OCI-LY3 (cell line): ENCODE measurements around the gene ABHD17C.

Experiments used
- EZH2phosphoT487 ChIP-seq: fragments of 200-600 bp; shearing (Covaris generic); IDR thresholded peaks from 2 replicates; pipeline ENCODE4 v1.6.1; 2018; ENCODE audit warnings: antibody characterized with exemption, mixed run types, low read depth
- TF ChIP-seq, protein P1 (sequence below): fragments of 200-600, 300-600 bp; sonication (generic); IDR thresholded peaks from 2 replicates; pipeline ENCODE4 v1.5.1; 2014; ENCODE audit warnings: antibody characterized with exemption, low read length, low read depth

DNA sequence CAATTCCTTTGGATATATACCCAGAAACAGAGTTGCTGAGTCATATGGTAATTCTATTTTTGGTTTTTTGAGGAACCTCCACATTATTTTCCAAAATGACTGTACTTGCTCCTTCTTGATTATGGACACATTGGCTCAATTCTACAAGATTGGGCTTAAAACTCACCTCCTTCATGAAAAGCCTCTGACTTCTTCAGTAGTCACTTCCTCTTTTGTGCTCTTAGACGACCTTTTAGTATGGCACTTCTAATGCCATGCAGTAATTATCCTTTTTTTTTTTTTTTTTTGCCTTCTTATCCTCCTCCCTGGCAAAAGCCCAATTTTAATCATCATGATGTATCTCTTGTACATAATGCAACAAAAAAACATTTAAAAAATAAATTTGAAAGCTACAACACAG is 33.0 kb upstream of the ABHD17C start:
- TF ChIP-seq, protein P1, sequence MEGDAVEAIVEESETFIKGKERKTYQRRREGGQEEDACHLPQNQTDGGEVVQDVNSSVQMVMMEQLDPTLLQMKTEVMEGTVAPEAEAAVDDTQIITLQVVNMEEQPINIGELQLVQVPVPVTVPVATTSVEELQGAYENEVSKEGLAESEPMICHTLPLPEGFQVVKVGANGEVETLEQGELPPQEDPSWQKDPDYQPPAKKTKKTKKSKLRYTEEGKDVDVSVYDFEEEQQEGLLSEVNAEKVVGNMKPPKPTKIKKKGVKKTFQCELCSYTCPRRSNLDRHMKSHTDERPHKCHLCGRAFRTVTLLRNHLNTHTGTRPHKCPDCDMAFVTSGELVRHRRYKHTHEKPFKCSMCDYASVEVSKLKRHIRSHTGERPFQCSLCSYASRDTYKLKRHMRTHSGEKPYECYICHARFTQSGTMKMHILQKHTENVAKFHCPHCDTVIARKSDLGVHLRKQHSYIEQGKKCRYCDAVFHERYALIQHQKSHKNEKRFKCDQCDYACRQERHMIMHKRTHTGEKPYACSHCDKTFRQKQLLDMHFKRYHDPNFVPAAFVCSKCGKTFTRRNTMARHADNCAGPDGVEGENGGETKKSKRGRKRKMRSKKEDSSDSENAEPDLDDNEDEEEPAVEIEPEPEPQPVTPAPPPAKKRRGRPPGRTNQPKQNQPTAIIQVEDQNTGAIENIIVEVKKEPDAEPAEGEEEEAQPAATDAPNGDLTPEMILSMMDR: no peak
- no peak for TF ChIP-seq EZH2phosphoT487
